Stimulated activated CD4-positive, alpha-beta T cell treated with anti-CD3 and anti-CD28 coated beads, TNF-alpha, amount 100 ng/mL, for 24 hours (primary cell): ENCODE data around the gene LAPTM5.

Experiments
- DNase-seq, 3 experiments: peaks; one replicate each; pipeline ENCODE4 v3.0.0-alpha.2; 2020; ENCODE audit warnings: low read depth in 3 of 3

The LAPTM5 gene

GRCh38 chr1:30787266-30787665, 29.7 kb upstream of the LAPTM5 start:
- DNase-seq = no peak

- no peak for DNase-seq
These were observed 28.9 kb upstream of the LAPTM5 start for GRCh38 chr1:30786264-30786991.

GRCh38 chr1:30785714-30786113, 28.1 kb upstream of the LAPTM5 start:
- DNase-seq = no peak

- no peak for DNase-seq
These were observed 27.6 kb upstream of the LAPTM5 start for GRCh38 chr1:30785181-30785580.

DNA sequence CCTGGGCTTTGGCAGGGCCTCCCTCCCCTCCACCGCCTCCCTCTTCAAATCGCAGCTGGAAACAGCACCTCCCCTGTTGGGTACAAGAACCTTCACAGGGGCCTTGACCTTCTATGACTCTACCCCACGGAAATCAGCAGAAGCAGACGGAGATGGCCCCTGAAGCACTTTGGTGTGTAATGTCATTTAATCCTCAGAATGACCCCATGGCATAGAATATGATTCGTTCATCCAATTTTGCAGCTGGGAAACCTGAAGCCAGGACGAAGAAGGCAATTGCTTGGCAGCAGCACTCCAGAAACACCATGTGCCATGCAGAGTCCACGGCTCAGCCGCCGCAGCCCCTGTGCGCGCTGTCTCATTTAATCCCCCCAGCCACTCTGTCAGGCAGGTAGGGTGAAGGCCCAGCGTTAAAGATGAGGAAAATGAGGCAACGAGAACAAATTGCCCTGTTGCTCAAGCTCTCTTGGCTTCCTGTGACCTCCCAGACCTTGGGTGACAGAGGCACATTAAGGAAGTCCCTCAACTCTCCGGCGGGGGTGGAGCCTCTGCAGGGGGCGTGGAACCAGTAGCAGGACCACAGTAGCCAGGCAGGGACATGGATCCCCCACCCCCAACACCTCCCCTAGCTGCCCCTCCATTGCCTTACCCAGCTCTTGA, 25.8 kb upstream of the LAPTM5 start:
- DNase-seq = no peak

DNA sequence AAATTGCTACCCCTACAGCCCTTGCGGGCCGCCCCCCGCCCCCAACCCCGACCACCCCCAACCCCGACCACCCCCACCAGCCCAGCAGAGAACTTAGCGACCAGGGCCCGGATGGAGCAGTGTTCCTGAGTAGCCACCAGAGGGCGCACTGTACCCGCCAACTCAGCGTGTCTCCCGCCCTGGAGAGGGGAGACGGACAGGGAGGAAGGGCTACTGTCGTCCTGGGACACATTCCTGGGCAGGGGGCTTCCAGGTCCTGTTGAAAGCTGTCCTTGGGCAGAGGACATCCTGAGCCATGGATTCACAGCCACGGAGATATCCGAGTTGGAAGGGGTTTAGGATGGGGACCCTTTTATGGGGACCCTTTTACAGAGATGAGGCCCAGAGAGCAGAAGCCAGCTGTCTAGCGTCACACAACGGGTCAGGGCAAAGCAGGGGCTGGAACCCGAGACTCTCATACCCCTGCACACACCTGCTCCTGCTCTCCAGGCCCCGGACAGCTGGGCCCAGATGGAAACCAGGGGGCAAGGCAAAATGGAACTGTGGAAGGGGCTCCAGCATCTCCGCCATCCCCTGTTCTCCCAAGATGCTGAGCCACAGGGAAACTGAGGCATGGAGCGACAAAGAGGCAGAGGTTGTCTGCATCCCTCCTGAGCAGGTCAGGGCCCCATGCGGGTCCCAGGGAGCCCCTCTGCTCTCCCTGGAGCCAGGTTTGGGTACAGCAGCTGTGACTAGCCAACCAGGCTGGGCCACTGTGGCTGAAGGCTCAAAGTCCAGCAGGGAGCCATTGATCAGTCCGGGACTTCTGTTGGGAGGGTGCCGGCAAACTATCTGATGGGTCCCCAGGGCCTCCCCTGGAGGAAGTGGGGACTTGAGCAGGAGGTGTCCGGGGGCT, 25.0 kb upstream of the LAPTM5 start:
- peak; percentile 50 to 71 (median 61) for DNase-seq

DNA sequence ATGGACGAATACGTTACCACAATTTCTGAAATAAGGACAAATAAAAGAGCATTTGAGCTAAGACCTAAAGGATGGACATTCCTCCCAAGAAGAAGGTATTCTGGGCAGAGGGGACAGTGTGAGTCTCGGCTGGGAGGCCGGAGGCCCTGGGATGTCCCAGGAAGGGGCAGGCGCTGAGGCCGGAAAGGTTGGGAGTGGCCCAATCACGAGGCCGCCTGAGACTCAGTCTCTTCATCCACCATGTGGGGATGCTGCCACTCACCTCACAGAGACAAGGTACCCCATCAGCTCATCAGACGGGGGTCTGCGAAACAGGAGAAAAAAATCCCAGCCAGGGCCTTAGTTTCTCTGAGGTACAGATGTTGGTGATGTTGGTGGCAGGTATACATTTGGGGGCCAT, 24.3 kb upstream of the LAPTM5 start:
- DNase-seq = no peak

- DNase-seq = no peak
These were observed 22.8 kb upstream of the LAPTM5 start for GRCh38 chr1:30780409-30780808.

GRCh38 chr1:30779294-30780071, 21.9 kb upstream of the LAPTM5 start:
- DNase-seq = peak; percentile 88 to 92 (median 89)

- DNase-seq = no peak
These were observed 21.4 kb upstream of the LAPTM5 start for GRCh38 chr1:30778979-30779293.

DNA sequence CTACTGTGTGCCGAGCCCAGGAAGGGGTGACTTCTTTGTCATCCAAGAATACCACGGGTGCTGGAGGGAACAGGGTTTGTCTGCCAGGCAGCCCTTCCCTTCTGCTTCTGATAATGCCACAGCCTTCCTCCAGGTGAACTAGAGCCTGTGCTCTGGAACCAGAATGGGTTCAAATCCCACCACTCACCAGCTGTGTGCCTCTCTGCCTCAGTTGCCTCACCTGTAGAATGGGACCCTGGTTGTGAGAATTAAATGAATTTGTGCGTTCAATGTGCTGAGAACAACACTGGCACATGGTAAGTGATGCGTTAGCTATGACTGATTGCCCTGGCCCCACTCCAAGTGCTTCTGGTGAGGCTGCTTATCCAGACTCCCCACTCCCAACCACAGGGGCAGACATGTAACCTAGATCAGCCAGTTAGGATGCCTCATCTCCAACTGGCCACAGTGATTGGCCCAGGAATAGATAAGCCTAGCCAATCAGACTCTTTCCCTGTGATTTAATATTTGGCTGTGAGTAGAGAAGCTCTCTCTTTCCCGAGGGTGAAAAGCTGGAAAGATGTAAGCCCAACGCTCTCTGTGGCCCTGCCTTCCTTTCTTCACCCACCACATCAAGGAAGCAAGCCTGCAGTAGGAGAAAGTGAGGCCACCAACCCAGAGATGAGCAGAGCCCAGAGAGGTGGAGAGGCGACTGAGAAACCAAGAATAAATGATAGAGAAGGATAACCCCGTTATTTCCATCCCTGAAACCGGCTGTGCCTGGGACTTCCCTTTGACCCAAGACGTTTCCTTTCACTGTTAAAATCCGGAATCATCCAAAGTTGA, 20.8 kb upstream of the LAPTM5 start:
- DNase-seq = no peak

- no peak for DNase-seq
These were observed 20.3 kb upstream of the LAPTM5 start for GRCh38 chr1:30777904-30778153.

DNA sequence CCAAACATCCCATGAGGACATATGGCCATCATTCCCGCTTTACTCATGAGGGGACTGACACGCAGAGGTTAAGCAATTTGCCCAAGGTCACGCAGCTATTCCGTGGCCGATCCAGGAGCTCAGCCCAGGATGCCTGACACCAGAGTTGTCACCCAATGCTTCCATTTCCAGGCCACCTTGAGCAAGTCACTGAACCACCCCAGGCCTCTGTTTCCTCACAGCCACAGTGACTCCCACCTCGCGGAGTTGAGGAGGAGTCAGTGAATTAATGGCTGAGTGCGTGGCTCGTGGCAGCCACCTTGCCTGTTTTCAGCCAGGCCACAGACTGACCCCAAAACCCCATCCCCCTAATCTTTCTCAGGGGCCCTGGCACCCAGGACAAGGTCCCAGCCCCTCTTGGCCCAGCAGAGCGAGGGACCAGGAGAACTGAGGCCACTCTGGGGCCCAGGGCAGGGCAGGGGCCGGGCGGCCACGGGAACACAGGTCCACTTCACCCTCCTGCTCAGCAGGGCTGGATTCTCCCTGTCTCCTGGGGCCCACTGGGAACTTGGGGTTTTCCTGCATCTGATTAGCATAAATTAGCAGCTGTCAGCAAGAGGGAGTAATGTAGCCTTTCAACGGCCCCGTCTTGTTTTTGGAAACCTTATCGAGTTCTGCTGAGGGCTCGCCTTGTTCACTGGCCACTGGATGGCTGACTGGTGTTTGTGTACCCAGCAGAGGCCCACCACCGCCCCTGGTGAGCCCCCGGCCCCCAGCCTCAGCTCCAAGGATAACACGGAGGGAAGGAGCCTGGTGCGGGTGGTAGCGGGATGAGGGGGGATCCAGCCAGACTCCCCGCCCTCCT, 19.7 kb upstream of the LAPTM5 start:
- DNase-seq = no peak

GRCh38 chr1:30776097-30777059, 18.8 kb upstream of the LAPTM5 start:
- DNase-seq = no peak

DNA sequence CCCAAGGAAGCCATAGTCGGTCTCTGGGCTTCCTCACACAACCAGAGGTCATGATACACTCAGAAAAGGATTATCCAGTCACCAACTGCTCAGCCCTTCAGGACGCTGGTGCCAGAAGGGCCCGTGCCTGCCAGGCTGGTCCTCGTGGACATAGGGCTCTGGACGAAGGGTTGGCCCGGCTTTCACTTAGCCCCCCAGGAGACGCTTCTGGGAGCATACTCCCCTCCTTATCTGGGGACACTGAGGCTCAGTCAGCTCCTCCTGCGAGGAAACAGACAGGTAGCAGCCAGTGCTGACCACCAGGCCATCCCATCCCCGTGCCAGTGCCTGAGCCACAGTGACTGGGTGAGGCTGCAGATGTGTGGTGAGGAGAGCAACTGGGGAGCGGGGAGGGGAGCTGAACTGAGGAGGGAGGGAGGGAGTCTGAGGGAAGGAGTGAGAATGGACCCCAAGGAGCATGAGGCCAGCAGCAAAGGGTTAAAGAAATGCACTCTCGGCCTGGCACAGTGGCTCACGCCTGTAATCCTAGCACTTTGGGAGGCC, 17.9 kb upstream of the LAPTM5 start:
- DNase-seq = no peak

GRCh38 chr1:30774550-30775432, 17.2 kb upstream of the LAPTM5 start:
- no peak for DNase-seq

DNA sequence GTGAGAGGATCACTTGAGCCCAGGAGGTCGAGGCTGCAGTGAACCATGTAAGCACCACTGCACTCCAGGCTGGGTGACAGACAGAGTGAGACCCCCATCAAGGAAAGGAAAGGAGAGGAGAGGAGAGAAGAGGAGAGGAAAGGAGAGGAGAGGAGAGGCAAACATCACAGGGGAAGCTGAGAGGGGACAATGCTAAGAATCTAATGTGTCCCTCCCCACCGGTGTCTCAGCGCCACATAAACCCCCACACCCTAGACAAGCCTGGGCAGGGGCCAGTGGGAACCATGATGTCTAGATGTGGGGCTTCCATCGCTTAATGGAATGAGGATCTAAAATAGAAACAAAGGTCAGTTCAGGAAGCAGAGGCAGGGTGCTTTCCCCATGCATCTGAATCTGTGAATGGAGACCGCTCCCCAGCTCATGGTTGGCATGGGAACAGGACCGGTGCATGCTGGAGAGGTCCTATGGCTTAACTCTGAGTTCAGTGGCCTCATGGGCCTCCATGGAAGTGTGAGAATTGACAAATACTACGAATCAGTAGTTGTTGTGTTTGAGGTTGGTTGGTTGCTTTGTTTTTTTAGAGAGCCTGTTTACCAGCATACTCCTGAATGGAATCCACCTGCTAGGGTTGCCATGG, 16.3 kb upstream of the LAPTM5 start:
- no peak for DNase-seq
